H1 (cell line): ENCODE results near the gene DNAI2. TPM values are rescaled to one million over a fixed set of nuclear protein-coding genes. Genes with fewer than 3 reads are reported as not detected.

Source experiments
- CTCF ChIA-PET: fragments of 300-600 bp; sonication (Branson Sonifier 250); formaldehyde crosslinking; loops from one replicate; lab custom pipeline; 2021; ENCODE audit not compliant: partially characterized antibody; lab: Charles Lee
- POLR2A ChIA-PET: fragments of 300-600 bp; sonication (Branson Sonifier 250); formaldehyde crosslinking; loops from one replicate; lab custom pipeline; 2021; ENCODE audit warnings: inconsistent platforms; ENCODE audit not compliant: partially characterized antibody; lab: Charles Lee
- DNase-seq, 2 experiments: peaks; one replicate each; pipeline versions ENCODE4 v3.0.0 to v3.0.0-alpha.2; 2010 to 2022; ENCODE audit warnings: low spot score in 2 of 2, low read depth in 1 of 2, mixed read lengths in 1 of 2
- FAIRE-seq: peaks from 2 replicates; lab custom pipeline; 2011; peaks lifted over from hg19 to GRCh38; lab: Jason Lieb, UNC
- H2AFZ ChIP-seq: 2 replicates; pipeline ENCODE4 v1.8.1; 2012; ENCODE audit warnings: low read length, inconsistent platforms
- H2AK5ac ChIP-seq: 2 replicates; pipeline ENCODE4 v1.6.1; 2013; ENCODE audit warnings: low read depth, low read length
- H2BK120ac ChIP-seq: replicated peaks from 2 replicates; pipeline ENCODE3; 2013; ENCODE audit warnings: low read depth, low read length, inconsistent platforms
- H2BK12ac ChIP-seq: 2 replicates; pipeline ENCODE4 v1.6.1; 2013; ENCODE audit warnings: low read depth, low read length
- H2BK15ac ChIP-seq: 2 replicates; pipeline ENCODE4 v1.6.1; 2013; ENCODE audit warnings: low read length
- H2BK20ac ChIP-seq: 2 replicates; pipeline ENCODE4 v1.6.1; 2013; ENCODE audit warnings: low read length
- H2BK5ac ChIP-seq: 2 replicates; pipeline ENCODE4 v1.6.1; 2013; ENCODE audit warnings: low read depth, low read length
- H3K14ac ChIP-seq: 2 replicates; pipeline ENCODE4 v1.6.1; 2013; ENCODE audit warnings: inconsistent platforms; ENCODE audit not compliant: insufficient read length
- H3K18ac ChIP-seq: 2 replicates; pipeline ENCODE4 v1.6.1; 2013; ENCODE audit warnings: low read length; ENCODE audit errors: extremely low read depth
- H3K23ac ChIP-seq: 2 replicates; pipeline ENCODE4 v1.6.1; 2013; ENCODE audit warnings: inconsistent platforms; ENCODE audit not compliant: insufficient read length
- H3K23me2 ChIP-seq: 2 replicates; pipeline ENCODE4 v1.6.1; 2013; ENCODE audit warnings: low read depth, low read length
- H3K27ac ChIP-seq: 2 replicates; pipeline ENCODE4 v1.6.1; 2011; ENCODE audit warnings: low read depth, low read length, inconsistent platforms
- H3K27me3 ChIP-seq, 4 experiments: replicated peaks in 1 of 4; 1 replicate in 1 of 4; 2 replicates in 3 of 4; pipeline versions ENCODE4 v1.6.1 to v1.8.1; 2011 to 2013; ENCODE audit warnings: low read length in 3 of 4, mild to moderate bottlenecking in 3 of 4, inconsistent platforms in 2 of 4, mixed read lengths in 2 of 4, moderate library complexity in 1 of 4; ENCODE audit not compliant: control insufficient read depth in 3 of 4, insufficient read depth in 3 of 4; ENCODE audit errors: extremely low read depth in 1 of 4
- H3K36me3 ChIP-seq, 4 experiments: 2 replicates each; pipeline versions ENCODE4 v1.6.1 to v1.8.1; 2011 to 2013; ENCODE audit warnings: mild to moderate bottlenecking in 4 of 4, low read length in 3 of 4, moderate library complexity in 2 of 4, control low read depth in 1 of 4, inconsistent platforms in 1 of 4; ENCODE audit not compliant: insufficient read depth in 4 of 4, control insufficient read depth in 2 of 4
- H3K4ac ChIP-seq: replicated peaks from 2 replicates; pipeline ENCODE3; 2013; ENCODE audit warnings: low read length, low read depth, mixed read lengths, inconsistent platforms; ENCODE audit not compliant: insufficient read length
- H3K4me1 ChIP-seq, 4 experiments: replicated peaks in 1 of 4; 1 replicate in 1 of 4; 2 replicates in 3 of 4; pipeline versions ENCODE4 v1.6.1 to v1.8.1; 2011 to 2013; ENCODE audit warnings: low read length in 3 of 4, inconsistent platforms in 2 of 4, mixed read lengths in 1 of 4; ENCODE audit not compliant: insufficient read depth in 4 of 4, control insufficient read depth in 3 of 4
- H3K4me2 ChIP-seq, 2 experiments: 2 replicates each; pipeline versions ENCODE4 v1.6.1 to v1.8.1; 2011 to 2013; ENCODE audit warnings: low read depth in 2 of 2, low read length in 2 of 2, control low read depth in 1 of 2, inconsistent platforms in 1 of 2, mild to moderate bottlenecking in 1 of 2; ENCODE audit not compliant: insufficient read depth in 1 of 2
- H3K4me3 ChIP-seq, 4 experiments: fragments of 200-600, 300-600 bp in 1 of 4; sonication (generic), shearing (Covaris generic), sonication (Bioruptor Twin) in 1 of 4; 2 replicates each; pipeline versions ENCODE4 v1.5.1 to v1.8.1; 2011 to 2016; ENCODE audit warnings: low read length in 4 of 4, low read depth in 3 of 4, control low read depth in 2 of 4, inconsistent platforms in 2 of 4, mild to moderate bottlenecking in 2 of 4, mixed read lengths in 1 of 4, moderate library complexity in 1 of 4; ENCODE audit not compliant: insufficient read depth in 2 of 4; ENCODE audit errors: extremely low read depth in 1 of 4
- H3K56ac ChIP-seq: replicated peaks from 2 replicates; pipeline ENCODE3; 2013; ENCODE audit warnings: low read depth, mild to moderate bottlenecking, mixed read lengths, low read length, inconsistent platforms; ENCODE audit not compliant: insufficient read length
- H3K79me1 ChIP-seq: 2 replicates; pipeline ENCODE4 v1.6.1; 2013; ENCODE audit warnings: low read depth, low read length, control low read depth
- H3K79me2 ChIP-seq, 2 experiments: 2 replicates each; pipeline versions ENCODE4 v1.6.1 to v1.8.1; 2012 to 2013; ENCODE audit warnings: low read length in 2 of 2, mild to moderate bottlenecking in 2 of 2, inconsistent platforms in 1 of 2; ENCODE audit not compliant: insufficient read depth in 2 of 2, control insufficient read depth in 1 of 2
- H3K9ac ChIP-seq, 4 experiments: replicated peaks in 1 of 4; 1 replicate in 1 of 4; 2 replicates in 3 of 4; pipeline versions ENCODE4 v1.6.1 to v1.8.1; 2011 to 2013; ENCODE audit warnings: low read depth in 3 of 4, low read length in 3 of 4, control low read depth in 2 of 4, mild to moderate bottlenecking in 2 of 4, moderate library complexity in 2 of 4, inconsistent platforms in 1 of 4; ENCODE audit errors: extremely low read depth in 1 of 4
- H3K9me3 ChIP-seq, 2 experiments: 2 replicates each; pipeline versions ENCODE4 v1.6.1 to v1.8.1; 2012 to 2013; ENCODE audit warnings: mild to moderate bottlenecking in 2 of 2, moderate library complexity in 2 of 2, control low read depth in 1 of 2, inconsistent platforms in 1 of 2, low read depth in 1 of 2, low read length in 1 of 2, mixed read lengths in 1 of 2; ENCODE audit not compliant: insufficient read depth in 2 of 2
- H4K20me1 ChIP-seq, 2 experiments: replicated peaks in 1 of 2; 2 replicates each; pipeline versions ENCODE3 to v1.8.1; 2011 to 2013; ENCODE audit warnings: inconsistent platforms in 2 of 2, low read length in 2 of 2, mild to moderate bottlenecking in 1 of 2; ENCODE audit not compliant: insufficient read depth in 2 of 2, control insufficient read depth in 1 of 2
- H4K5ac ChIP-seq: 2 replicates; pipeline ENCODE4 v1.6.1; 2013; ENCODE audit warnings: low read length, low read depth, mixed read lengths, inconsistent platforms; ENCODE audit not compliant: insufficient read length
- H4K8ac ChIP-seq: 2 replicates; pipeline ENCODE4 v1.8.0; 2013; ENCODE audit warnings: mild to moderate bottlenecking, moderate library complexity, low read length, inconsistent platforms; ENCODE audit not compliant: insufficient read depth; ENCODE audit errors: extremely low read depth
- H4K91ac ChIP-seq: replicated peaks from 2 replicates; pipeline ENCODE3; 2013; ENCODE audit warnings: low read length, mixed read lengths, inconsistent platforms; ENCODE audit not compliant: insufficient read length
- BCL11A ChIP-seq, 2 experiments: IDR thresholded peaks; one replicate each; pipeline ENCODE4 v1.6.1; 2011; ENCODE audit warnings: low read depth in 2 of 2, low read length in 2 of 2, mild to moderate bottlenecking in 2 of 2
- CEBPB ChIP-seq: IDR thresholded peaks from 2 replicates; pipeline ENCODE4 v1.6.1; 2012; ENCODE audit warnings: low read depth, low read length
- KDM4A ChIP-seq: IDR thresholded peaks from one replicate; pipeline ENCODE4 v1.7.1; 2012; ENCODE audit warnings: low read depth, mild to moderate bottlenecking, moderate library complexity, low read length, inconsistent platforms; ENCODE audit not compliant: severe bottlenecking
- RFX5 ChIP-seq: IDR thresholded peaks from 2 replicates; pipeline ENCODE4 v1.6.1; 2011; ENCODE audit warnings: low read depth, low read length, improper control_type of control experiment, borderline replicate concordance
- SAP30 ChIP-seq: fragments of 300-600 bp; sonication (generic); IDR thresholded peaks from 2 replicates; pipeline ENCODE4 v1.7.1; 2012; ENCODE audit warnings: low read length, moderate library complexity, mild to moderate bottlenecking, inconsistent platforms; ENCODE audit not compliant: insufficient read depth, insufficient replicate concordance
- SIX5 ChIP-seq: IDR thresholded peaks from 2 replicates; pipeline ENCODE4 v1.6.1; 2011; ENCODE audit warnings: mild to moderate bottlenecking, low read depth, low read length
- SP2 ChIP-seq: IDR thresholded peaks from 2 replicates; pipeline ENCODE4 v1.6.1; 2012; ENCODE audit warnings: mild to moderate bottlenecking, low read length, inconsistent platforms
- TCF12 ChIP-seq: IDR thresholded peaks from 2 replicates; pipeline ENCODE4 v1.6.1; 2011; ENCODE audit warnings: low read depth, mild to moderate bottlenecking, low read length
- WGBS, 2 experiments: shearing (Covaris generic) in 1 of 2; methylation state at CpG; one replicate each; pipeline versions ENCODE4 v1.1.6 to v1.1.7; 2013 to 2015; ENCODE audit warnings: low lambda C conversion rate in 2 of 2, mixed read lengths in 2 of 2, inconsistent platforms in 1 of 2, low coverage in 1 of 2, missing lambda C conversion rate in 1 of 2; ENCODE audit not compliant: insufficient replicate concordance in 2 of 2, insufficient coverage in 1 of 2, insufficient read length in 1 of 2; ENCODE audit errors: extremely low coverage in 1 of 2, missing lambda C conversion rate in 1 of 2; 5-methylcytosine and 5-hydroxymethylcytosine counted together
- polyA plus RNA-seq, 7 experiments: library from polyadenylated mRNA; depleted of rRNA in 3 of 7; stranded (reverse) in 5 of 7; unstranded in 2 of 7; fragments of >200 nt in 5 of 7; fragments of 200-250 nt in 2 of 7; gene quantifications; 1 replicate in 5 of 7; 2 replicates in 1 of 7; 4 replicates in 1 of 7; pipeline versions ENCODE4 v1.2.1 to v1.2.3, GENCODE V29; 2011 to 2013; ENCODE audit warnings: missing spikeins in 2 of 7, mixed read lengths in 2 of 7
- total RNA-seq: library from RNA; stranded (reverse); fragmentation: NEBNext Ultra II Directional; extraction: Animal tissue kit (Norgen Biotek cat#: 25700); gene quantifications from 2 replicates; pipeline ENCODE4 v1.2.1, GENCODE V29; 2021
- TF ChIP-seq, protein P1 (sequence below): IDR thresholded peaks from 2 replicates; pipeline ENCODE4 v1.6.1; 2012; ENCODE audit warnings: inconsistent platforms

Gene DNAI2
- total and polyA plus RNA-seq, 2 of the 8 experiments (the other 6 are each of a cell fraction or from before 2014, with no cell fraction given), result 0.08 to 0.15 TPM

DNA sequence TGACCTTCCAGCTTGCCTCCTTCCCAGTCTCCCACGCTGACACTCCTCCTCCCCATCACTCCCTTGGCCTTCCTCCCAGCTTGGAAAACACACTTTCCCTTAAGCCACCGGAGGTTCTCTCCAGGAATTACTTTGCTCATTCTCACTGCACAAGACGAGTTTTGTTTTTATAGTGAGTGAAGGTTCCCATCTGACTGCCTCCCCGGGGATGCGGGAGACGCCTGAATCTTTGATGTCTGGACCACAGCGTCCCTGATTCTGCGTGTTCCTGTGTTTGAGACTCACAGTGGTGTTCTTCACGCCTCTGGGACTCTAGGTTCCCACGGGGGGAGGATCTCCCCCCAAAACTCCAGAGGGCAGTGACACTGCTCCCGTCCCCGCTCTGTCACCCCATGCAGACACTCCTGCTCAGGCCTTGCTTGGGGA, 2.0 kb downstream of the DNAI2 start:
- Histone ChIP-seq H3K18ac (no peak overlapping the region), H3K4me1 (peaks cover 0 to 5% (median 3%) of the 10 kb centered on the region in 4 experiments; a peak in 6 of 7 replicates), H2BK12ac (no peak overlapping the region), H3K9ac (no peak overlapping the region), H3K4me3 (no peak overlapping the region), H3K27me3 (peaks cover 0 to 17% (median 15%) of the 10 kb centered on the region in 4 experiments; a peak in 6 of 7 replicates), H3K79me2 (no peaks in the 10 kb centered on the region), H3K23me2 (peaks cover 3% of the 10 kb centered on the region; the same call in 1 of the 2 replicates), H2BK5ac (no peak overlapping the region), H2BK20ac (no peak overlapping the region), H2BK15ac (no peak overlapping the region), H2AK5ac (no peak overlapping the region), H4K20me1 (no peaks in the 10 kb centered on the region), H4K8ac (peak overlapping the region; percentile 63; the same call in 1 of the 2 replicates), H3K79me1 (no peaks in the 10 kb centered on the region), H3K27ac (no peak overlapping the region), H2AFZ (no peak overlapping the region), H3K56ac (no peak overlapping the region), H3K36me3 (no peaks in the 10 kb centered on the region), H2BK120ac (no peak overlapping the region), H3K4me2 (no peak overlapping the region), H3K14ac (no peak overlapping the region), H3K9me3 (no peaks in the 10 kb centered on the region), H3K23ac (no peak overlapping the region), H4K5ac (no peak overlapping the region), H4K91ac (no peak overlapping the region), H3K4ac (no peak overlapping the region)
- no peak for FAIRE-seq
- DNase-seq, result no peak
- ChIA-PET POLR2A (interaction anchor here (2.0 kb wide), 1 partner anchor 68 kb away, joined by 4 read pairs; no protein-coding TSS in a partner anchor), CTCF (interaction anchor here (0.6 to 3.3 kb wide), 5 partner anchors 8 to 493 kb away, joined by 3 to 18 read pairs (median 7); no protein-coding TSS in a partner anchor)
- 90% methylated on average over 12 of the region's 12 CpGs; no CpG with 5 or more reads in 1 of the 2 experiments for WGBS, 2 experiments
- TF ChIP-seq SIX5 (no peak), RFX5 (no peak), TCF12 (no peak), BCL11A (IDR thresholded peaks at IDR 0.05; ENCODE audit: low read depth in 2 of 2, low read length in 2 of 2) (no peak), CEBPB (no peak), SP2 (no peak), KDM4A (no peak), SAP30 (no peak)
- TF ChIP-seq, protein P1, sequence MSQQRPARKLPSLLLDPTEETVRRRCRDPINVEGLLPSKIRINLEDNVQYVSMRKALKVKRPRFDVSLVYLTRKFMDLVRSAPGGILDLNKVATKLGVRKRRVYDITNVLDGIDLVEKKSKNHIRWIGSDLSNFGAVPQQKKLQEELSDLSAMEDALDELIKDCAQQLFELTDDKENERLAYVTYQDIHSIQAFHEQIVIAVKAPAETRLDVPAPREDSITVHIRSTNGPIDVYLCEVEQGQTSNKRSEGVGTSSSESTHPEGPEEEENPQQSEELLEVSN, result no peak
